Measurements from ENCODE around the gene NDUFS6.

- no peak for TF ChIP-seq CTCF (IDR thresholded peaks at IDR 0.05)
- no peak for TF ChIP-seq POLR2A (IDR thresholded peaks at IDR 0.05)
Measured at GRCh38 chr5:1844708-1845436, 43.7 kb downstream of the NDUFS6 start.

All from testis (tissue), 2 donors.